Neural progenitor cell (in vitro differentiated cells): ENCODE results near the gene PDCD1LG2. TPM values are rescaled to one million over a fixed set of nuclear protein-coding genes. Genes with fewer than 3 reads are reported as not detected.

Experiments used
- DNase-seq: peaks from one replicate; pipeline ENCODE4 v3.0.0-alpha.2; 2016; ENCODE audit warnings: low spot score
- H2AFZ ChIP-seq: fragments of 200-600 bp; sonication (generic); replicated peaks from 2 replicates; pipeline ENCODE4 v1.6.1; 2016; ENCODE audit warnings: antibody characterized with exemption
- H3F3A ChIP-seq: fragments of 200-600 bp; sonication (generic); 2 replicates; pipeline ENCODE4 v1.6.1; 2016; ENCODE audit warnings: antibody characterized with exemption, low read depth
- H3K27ac ChIP-seq: fragments of 200-600 bp; sonication (generic); 2 replicates; pipeline ENCODE4 v1.5.1; 2016; ENCODE audit warnings: mild to moderate bottlenecking
- H3K27me3 ChIP-seq: fragments of 200-600 bp; sonication (generic); 2 replicates; pipeline ENCODE4 v1.6.1; 2016; ENCODE audit warnings: mild to moderate bottlenecking, moderate library complexity
- H3K36me3 ChIP-seq: fragments of 200-600 bp; sonication (generic); 2 replicates; pipeline ENCODE4 v1.5.1; 2016
- H3K4me1 ChIP-seq: fragments of 200-600 bp; sonication (generic); 2 replicates; pipeline ENCODE4 v1.6.1; 2016; ENCODE audit warnings: mixed run types
- H3K4me2 ChIP-seq: fragments of 200-600 bp; sonication (generic); 2 replicates; pipeline ENCODE4 v1.6.1; 2016
- H3K4me3 ChIP-seq: fragments of 200-600 bp; sonication (generic); 2 replicates; pipeline ENCODE4 v1.5.1; 2016
- H3K79me2 ChIP-seq: fragments of 200-600 bp; sonication (generic); 2 replicates; pipeline ENCODE4 v1.6.1; 2016; ENCODE audit warnings: low read depth
- H3K9ac ChIP-seq: fragments of 200-600 bp; sonication (generic); 2 replicates; pipeline ENCODE4 v1.6.1; 2016
- H3K9me3 ChIP-seq: fragments of 200-600 bp; sonication (generic); 2 replicates; pipeline ENCODE4 v1.5.1; 2016; ENCODE audit warnings: low read depth
- H4K20me1 ChIP-seq: fragments of 200-600 bp; sonication (generic); 2 replicates; pipeline ENCODE4 v1.6.1; 2016; ENCODE audit warnings: low read depth
- H3K27ac Mint-ChIP-seq: 3 replicates; pipeline ENCODE4 v1.8.0; 2021; ENCODE audit warnings: mixed read lengths
- H3K27me3 Mint-ChIP-seq: 2 replicates; pipeline ENCODE4 v1.8.0; 2022; ENCODE audit warnings: low read depth, mild to moderate bottlenecking, inconsistent platforms, moderate library complexity, mixed read lengths; ENCODE audit not compliant: insufficient read depth
- H3K36me3 Mint-ChIP-seq: 3 replicates; pipeline ENCODE4 v1.8.0; 2021; ENCODE audit warnings: mixed read lengths
- H3K4me1 Mint-ChIP-seq: 3 replicates; pipeline ENCODE4 v1.8.0; 2021; ENCODE audit warnings: mixed read lengths
- H3K4me3 Mint-ChIP-seq: 3 replicates; pipeline ENCODE4 v1.8.0; 2021; ENCODE audit warnings: mild to moderate bottlenecking, moderate library complexity, mixed read lengths
- H3K9me3 Mint-ChIP-seq: 3 replicates; pipeline ENCODE4 v1.8.0; 2020; ENCODE audit warnings: mixed read lengths
- EZH2 ChIP-seq: fragments of 200-600 bp; sonication (generic); IDR thresholded peaks from 2 replicates; pipeline ENCODE4 v1.6.1; 2017; ENCODE audit warnings: antibody characterized with exemption, mild to moderate bottlenecking, moderate library complexity
- EZH2phosphoT487 ChIP-seq: fragments of 200-600 bp; sonication (generic); IDR thresholded peaks from 2 replicates; pipeline ENCODE4 v1.6.1; 2017; ENCODE audit warnings: antibody characterized with exemption
- total RNA-seq: library from RNA; depleted of rRNA; stranded (reverse); fragments of >200 nt; gene quantifications from 2 replicates; pipeline ENCODE4 v1.2.3, GENCODE V29; 2015; ENCODE audit warnings: low replicate concordance
- TF ChIP-seq, protein P1 (sequence below): fragments of 200-600 bp; sonication (generic); IDR thresholded peaks from 2 replicates; pipeline ENCODE4 v1.5.1; 2017; ENCODE audit warnings: antibody characterized with exemption, mild to moderate bottlenecking

The PDCD1LG2 gene
- total RNA-seq, 1 donor from 2014 or later, result not detected

- no peak for DNase-seq
- Mint-ChIP-seq H3K27me3 (peaks cover 4% of the 10 kb centered on the region), H3K27ac (no peak overlapping the region), H3K4me1 (no peaks in the 10 kb centered on the region), H3K9me3 (peaks cover 2% of the 10 kb centered on the region), H3K4me3 (no peak overlapping the region), H3K36me3 (no peaks in the 10 kb centered on the region)
- no peak for TF ChIP-seq EZH2
- TF ChIP-seq, protein P1, sequence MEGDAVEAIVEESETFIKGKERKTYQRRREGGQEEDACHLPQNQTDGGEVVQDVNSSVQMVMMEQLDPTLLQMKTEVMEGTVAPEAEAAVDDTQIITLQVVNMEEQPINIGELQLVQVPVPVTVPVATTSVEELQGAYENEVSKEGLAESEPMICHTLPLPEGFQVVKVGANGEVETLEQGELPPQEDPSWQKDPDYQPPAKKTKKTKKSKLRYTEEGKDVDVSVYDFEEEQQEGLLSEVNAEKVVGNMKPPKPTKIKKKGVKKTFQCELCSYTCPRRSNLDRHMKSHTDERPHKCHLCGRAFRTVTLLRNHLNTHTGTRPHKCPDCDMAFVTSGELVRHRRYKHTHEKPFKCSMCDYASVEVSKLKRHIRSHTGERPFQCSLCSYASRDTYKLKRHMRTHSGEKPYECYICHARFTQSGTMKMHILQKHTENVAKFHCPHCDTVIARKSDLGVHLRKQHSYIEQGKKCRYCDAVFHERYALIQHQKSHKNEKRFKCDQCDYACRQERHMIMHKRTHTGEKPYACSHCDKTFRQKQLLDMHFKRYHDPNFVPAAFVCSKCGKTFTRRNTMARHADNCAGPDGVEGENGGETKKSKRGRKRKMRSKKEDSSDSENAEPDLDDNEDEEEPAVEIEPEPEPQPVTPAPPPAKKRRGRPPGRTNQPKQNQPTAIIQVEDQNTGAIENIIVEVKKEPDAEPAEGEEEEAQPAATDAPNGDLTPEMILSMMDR, result no peak
- TF ChIP-seq EZH2phosphoT487, result no peak
- Histone ChIP-seq H3K9ac (no peak overlapping the region), H3K27me3 (no peaks in the 10 kb centered on the region), H3K27ac (no peak overlapping the region), H3K9me3 (no peaks in the 10 kb centered on the region), H3K36me3 (no peaks in the 10 kb centered on the region), H3K4me3 (no peak overlapping the region), H3K4me2 (no peak overlapping the region), H2AFZ (no peak overlapping the region), H3K4me1 (no peaks in the 10 kb centered on the region), H3K79me2 (no peaks in the 10 kb centered on the region), H3F3A (no peaks in the 10 kb centered on the region), H4K20me1 (no peaks in the 10 kb centered on the region)
These were observed 32.1 kb upstream of the PDCD1LG2 start for GRCh38 chr9:5478206-5478605.

DNA sequence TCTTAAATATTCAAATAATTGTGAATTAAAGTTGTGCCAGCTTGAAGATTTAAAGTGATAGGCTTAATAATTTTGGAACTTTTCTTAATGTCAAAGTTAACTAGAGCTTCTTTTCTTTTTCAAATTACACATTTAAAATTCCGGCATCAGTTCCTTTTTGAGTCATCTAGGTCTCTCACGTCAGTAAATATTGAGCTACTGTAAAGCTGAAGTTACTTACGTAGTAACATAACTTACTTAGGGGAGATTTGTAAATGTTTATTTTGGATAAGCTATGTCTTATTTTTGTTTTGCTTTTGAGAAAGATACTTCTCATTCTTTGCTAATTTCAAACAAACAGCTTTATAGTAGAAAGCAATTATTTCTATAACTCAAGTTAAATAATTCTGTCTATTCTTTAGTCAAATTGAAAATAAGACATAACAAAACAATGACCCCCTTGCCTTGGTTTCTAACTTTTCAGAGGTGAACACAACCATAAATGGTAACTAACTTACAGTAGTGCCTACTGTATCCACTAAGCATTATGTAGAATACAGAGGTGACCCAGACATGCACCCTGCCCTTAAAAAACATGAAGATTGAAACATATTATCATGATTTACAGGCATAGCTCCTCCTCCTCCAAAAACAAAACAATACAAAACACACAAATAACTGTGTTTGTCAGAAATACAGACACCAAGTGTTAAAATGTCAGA, 30.2 kb upstream of the PDCD1LG2 start:
- Histone ChIP-seq H3K4me2 (no peak overlapping the region), H3K36me3 (no peaks in the 10 kb centered on the region), H3K4me1 (no peaks in the 10 kb centered on the region), H3K27me3 (no peaks in the 10 kb centered on the region), H3K79me2 (no peaks in the 10 kb centered on the region), H3K9ac (no peak overlapping the region), H2AFZ (no peak overlapping the region), H4K20me1 (no peaks in the 10 kb centered on the region), H3K27ac (no peak overlapping the region), H3F3A (no peaks in the 10 kb centered on the region), H3K9me3 (no peaks in the 10 kb centered on the region), H3K4me3 (no peak overlapping the region)
- Mint-ChIP-seq H3K4me1 (no peaks in the 10 kb centered on the region), H3K9me3 (no peaks in the 10 kb centered on the region), H3K27me3 (peaks cover 4% of the 10 kb centered on the region), H3K4me3 (no peak overlapping the region), H3K36me3 (no peaks in the 10 kb centered on the region), H3K27ac (no peak overlapping the region)
- no peak for DNase-seq
- no peak for TF ChIP-seq EZH2
- TF ChIP-seq, protein P1, result no peak

- Histone ChIP-seq H3K36me3 (no peaks in the 10 kb centered on the region), H3K4me2 (no peak overlapping the region)
These were observed 29.4 kb upstream of the PDCD1LG2 start for GRCh38 chr9:5480919-5481318.

More at GRCh38 chr9:5480919-5481318, 29.4 kb upstream of the PDCD1LG2 start:
- no peaks in the 10 kb centered on the region for H3K79me2 ChIP-seq
- H3K4me3 ChIP-seq, result no peak overlapping the region
- no peaks in the 10 kb centered on the region for H3K4me1 ChIP-seq
- H3K9me3 ChIP-seq, result no peaks in the 10 kb centered on the region
- Mint-ChIP-seq H3K4me3 (no peak overlapping the region), H3K27me3 (peaks cover 4% of the 10 kb centered on the region), H3K27ac (no peak overlapping the region), H3K9me3 (no peaks in the 10 kb centered on the region), H3K36me3 (no peaks in the 10 kb centered on the region), H3K4me1 (no peaks in the 10 kb centered on the region)
- no peak overlapping the region for H2AFZ ChIP-seq
- H3K9ac ChIP-seq, result no peak overlapping the region
- no peak overlapping the region for H3K27ac ChIP-seq
- DNase-seq, result no peak
- H3F3A ChIP-seq, result no peaks in the 10 kb centered on the region
- TF ChIP-seq EZH2, result no peak
- TF ChIP-seq, protein P1, result no peak
- TF ChIP-seq EZH2phosphoT487, result no peak
- no peaks in the 10 kb centered on the region for H3K27me3 ChIP-seq
- no peaks in the 10 kb centered on the region for H4K20me1 ChIP-seq
